NCI-H2227 (cell line): ENCODE measurements around the gene GCSH.

ENCODE experiments used
- DNase-seq: peaks from one replicate; lab custom pipeline; 2025; ENCODE audit not compliant: unreplicated experiment; lab: John Stamatoyannopoulos, UW

GCSH gene

DNA sequence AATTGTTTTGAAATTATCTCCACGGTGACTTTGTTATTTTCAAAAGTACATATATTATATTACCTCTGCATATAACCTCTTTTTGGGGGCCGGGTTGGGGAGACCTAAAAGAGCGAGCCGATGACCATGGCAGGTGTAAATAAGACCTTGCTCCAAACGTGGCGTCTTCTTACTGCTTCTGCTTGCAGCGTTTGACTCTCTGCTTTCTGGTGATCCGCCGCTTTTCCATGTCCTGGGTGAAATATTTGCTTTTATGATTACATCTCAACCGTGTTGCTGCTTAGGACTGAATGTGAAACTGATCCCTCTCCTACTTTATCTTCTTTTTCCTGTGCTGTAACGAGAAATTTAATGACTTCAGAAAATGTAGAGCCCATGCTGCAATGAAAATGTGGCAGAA is 42.4 kb downstream of the GCSH start:
- no peak for DNase-seq

DNA sequence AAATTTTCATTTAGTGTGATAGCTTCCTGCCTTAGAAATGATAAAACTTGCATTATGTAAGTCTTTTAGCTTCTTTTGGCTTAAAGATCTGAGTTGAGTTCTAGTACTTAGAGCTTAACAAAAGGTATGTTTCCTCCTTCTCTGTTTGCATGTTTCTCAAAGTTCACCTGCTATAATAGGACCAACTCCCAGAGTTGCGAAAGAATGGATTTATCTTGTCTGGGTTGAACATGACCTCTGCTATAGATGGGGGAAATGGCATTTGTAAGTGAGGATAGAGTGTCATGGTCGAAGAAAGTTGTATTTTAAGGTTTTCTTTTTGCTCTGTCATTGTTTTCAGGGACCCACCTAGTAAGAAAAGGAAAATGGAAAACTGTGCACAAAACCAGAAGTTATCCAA is 53.4 kb downstream of the GCSH start:
- DNase-seq = no peak

DNA sequence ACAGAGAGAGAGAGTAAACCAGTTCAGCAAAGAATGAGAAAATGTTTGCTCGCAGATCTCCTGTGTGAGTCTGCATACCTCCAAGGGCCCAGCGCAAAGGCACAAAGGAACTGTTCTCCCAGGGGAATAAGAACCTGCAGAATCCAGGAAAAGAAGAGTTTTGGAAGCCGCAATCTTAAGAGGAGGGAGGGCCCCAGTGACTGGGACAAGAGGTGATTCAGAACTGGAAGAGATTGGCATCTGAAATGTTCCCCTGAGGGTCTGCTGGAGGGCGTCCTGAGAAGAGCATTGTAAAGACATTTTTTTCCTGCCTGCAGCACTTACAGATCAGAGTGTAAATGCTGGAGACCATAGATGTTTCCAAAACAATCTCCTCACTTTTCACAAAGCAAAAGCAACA is 54.5 kb downstream of the GCSH start:
- DNase-seq = no peak

DNA sequence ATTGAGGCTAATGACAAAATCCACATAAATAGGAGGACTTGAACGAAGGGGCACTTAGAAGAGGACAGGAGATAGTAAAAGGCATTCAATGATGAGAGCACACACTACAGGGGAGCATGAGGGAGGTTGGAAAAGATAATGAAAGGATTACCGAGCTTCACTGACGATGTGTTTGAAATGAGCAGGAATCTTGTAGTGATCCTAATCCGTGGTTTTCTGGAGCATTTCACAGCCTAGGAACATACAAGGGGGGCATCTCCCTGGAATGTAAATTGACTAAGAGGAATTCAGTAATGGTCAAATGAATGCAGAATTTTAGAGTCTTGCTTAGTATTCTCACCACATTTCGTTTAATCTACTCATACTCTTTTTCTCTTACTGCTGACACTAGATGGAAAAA is 55.4 kb downstream of the GCSH start:
- DNase-seq = no peak

DNA sequence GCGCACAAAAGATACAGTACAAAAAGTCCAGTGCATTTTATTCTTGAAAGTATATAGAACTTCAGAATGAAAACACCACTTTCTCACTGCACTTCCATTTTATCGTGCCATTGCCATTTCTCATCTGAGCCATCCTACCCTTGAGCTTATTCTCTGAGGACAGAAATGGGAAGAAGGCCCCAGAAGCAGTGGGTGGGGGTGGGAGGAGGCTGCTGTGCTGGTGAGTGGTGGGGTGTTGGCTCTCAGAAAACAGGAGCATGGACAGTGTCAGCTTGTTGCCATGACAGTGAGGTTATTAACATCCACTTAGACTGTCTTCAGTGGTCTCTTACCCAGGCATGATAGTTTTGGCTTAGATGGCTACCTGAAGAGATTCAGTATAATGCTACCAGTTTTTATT is 56.1 kb downstream of the GCSH start:
- DNase-seq = peak; percentile 1

DNA sequence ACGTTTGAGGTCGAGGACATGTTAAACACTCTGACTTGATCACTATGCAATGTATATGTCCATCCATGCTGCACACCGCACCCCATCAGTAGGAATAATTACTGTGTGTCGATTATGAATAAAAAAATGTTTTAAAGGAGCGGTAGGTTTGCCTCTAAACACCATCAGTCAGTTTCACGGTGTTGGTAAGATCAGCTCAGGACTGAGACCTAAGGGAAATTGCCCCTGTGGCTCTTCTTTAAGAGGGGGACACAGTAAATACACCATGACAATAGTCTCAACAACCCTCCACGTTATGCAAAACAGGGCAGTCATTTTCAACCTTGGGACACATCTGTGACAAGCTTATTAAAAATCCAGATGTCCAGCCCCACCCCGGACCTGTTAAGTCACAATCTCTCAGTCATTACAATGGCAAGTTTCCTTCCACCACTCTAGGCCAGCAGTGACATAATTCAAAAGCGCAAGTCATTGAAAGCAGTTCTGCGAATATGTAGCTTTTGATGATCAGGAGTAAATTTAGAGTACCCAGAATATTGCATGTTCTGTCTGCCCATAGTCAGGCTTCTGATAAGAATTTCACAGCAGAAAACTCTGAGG is 59.3 kb downstream of the GCSH start:
- DNase-seq = no peak

DNA sequence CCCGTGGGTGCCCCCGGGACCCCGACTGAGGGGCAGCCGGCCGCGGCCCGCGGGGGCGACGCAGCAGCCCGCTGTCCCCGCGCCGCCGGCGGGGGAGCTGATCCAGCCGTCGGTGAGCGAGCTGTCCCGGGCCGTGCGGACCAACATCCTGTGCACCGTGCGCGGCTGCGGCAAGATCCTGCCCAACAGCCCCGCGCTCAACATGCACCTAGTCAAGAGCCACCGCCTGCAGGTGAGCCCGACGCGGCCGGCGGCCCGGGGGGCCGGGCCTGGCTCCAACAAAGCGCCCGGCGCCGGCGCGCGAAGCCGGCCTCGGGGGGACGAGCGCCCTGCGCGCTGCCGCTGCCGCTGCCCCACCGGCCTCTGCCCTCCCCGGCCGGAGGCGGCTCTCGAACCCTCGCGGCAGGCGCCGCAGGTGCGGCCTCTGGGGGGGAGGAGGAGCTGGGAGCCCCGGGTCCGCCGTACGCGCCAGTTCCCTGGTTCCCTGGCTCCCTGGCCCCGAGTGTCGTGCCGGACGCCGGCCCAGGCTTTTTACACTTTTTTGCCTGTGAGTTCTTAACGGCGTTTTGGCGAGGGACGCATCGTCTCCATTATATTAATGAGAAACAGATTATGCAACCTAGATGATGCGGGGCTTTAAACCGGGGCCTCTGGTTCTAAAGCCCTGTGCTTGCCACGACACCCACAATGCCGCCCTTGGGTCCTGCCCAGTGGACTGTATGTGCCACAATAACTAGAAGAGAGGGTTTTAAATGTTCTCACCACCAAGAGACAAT is 60.0 kb downstream of the GCSH start:
- peak; percentile 42 for DNase-seq

DNA sequence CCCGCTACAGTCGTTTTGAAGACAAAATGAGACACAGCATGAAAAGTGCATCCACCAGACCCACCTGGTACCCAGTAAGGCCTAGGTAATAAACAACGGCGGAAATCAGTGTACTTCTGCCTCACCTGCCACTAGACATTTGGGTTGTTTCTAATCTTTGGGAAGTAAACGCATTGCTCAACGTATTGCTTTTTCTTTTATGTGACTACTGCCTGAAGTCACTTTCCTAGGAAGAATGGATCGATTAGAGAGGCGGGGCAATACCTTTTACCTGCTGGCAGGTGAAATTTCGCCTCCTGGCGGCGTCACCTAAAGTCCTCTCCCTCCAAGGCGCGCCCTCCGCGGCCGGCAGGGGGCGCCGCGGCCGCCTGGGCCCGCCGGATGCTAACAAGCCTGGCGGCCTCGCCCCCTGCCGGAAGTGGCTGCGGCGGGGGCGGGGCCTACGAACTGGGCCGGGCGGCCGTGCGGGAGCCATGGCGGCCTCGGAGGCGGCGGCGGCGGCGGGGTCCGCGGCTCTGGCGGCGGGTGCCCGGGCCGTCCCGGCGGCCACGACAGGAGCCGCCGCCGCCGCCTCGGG is 60.7 kb downstream of the GCSH start, which contains the start of gene ATMIN:
TSS of gene ATMIN (plus strand) at position 445 of the 577 bp plus-strand sequence. CDS start at position 474, 29 bp downstream.
- peak; percentile 91 for DNase-seq
